Head of caudate nucleus (tissue), 42 donors: Measurements from ENCODE around the gene DPEP1.

Experiments used
- DNase-seq, 42 donors: peaks; one replicate each; pipeline versions ENCODE4 v3.0.0 to v3.0.0-alpha.2; 2020 to 2021; ENCODE audit warnings: mixed read lengths in 7 of 42
- intact Hi-C: fragments of 100-400 bp; cut with DNase I; formaldehyde crosslinking; loops from one replicate; pipeline ENCODE4 v1.15.0; 2022

DPEP1 gene

DNA sequence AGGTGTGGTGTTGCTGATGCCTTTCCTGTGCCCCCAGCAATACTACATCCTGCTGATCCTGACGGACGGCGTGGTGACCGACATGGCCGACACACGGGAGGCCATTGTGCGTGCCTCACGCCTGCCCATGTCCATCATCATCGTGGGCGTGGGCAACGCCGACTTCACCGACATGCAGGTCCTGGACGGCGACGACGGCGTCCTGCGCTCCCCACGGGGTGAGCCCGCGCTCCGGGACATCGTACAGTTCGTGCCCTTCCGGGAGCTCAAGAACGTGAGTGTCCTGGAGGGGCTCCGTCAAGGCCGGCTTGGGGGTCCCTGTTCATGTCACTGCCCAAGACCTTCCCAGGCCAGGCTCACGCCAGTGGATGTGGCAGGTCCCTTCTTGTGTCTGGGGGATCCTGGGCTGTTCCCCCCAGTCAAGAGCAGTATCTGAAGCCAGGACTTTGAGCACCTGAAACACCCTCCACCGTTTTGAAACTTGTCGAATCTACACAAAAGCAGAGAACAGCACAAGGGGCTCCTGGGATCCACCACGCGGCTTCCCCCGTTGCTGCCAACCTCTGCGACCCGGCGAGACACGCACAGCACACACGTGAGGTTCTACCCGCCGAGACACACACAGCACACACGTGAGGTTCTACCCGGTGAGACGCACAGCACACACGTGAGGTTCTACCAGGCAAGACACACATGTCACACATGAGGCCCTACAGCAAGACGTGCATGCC, 17.9 kb upstream of the DPEP1 start:
- intact Hi-C loops = no loop called here
- no peak for DNase-seq

DNA sequence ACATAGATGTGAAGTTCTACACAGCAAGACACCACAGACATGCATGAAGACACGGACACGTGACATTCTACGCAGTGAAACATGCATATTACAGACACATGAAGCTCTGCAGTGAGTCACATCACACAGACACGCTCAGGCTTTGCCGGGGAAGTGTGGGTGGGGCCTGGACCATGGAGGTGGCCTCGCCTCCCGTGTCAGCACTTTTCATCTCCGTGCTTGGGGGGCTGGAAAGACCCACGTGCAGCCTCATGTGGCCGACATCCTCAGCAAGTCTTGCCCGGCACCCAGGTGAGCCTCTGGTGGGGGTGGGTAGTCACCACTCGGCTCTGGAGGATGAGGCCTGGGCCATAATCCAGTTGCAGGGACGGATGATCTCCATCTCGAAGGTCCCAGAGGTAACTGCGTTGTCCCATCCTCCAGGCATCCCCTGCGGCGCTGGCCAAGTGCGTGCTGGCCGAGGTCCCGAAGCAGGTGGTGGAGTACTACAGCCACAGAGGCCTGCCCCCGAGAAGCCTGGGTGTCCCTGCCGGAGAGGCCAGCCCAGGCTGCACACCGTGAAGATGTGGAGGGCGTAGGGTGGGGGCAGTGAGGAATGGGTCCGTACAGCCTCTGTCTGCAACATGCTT, 17.3 kb upstream of the DPEP1 start:
- no peak for DNase-seq
- intact Hi-C loops = no loop called here

DNA sequence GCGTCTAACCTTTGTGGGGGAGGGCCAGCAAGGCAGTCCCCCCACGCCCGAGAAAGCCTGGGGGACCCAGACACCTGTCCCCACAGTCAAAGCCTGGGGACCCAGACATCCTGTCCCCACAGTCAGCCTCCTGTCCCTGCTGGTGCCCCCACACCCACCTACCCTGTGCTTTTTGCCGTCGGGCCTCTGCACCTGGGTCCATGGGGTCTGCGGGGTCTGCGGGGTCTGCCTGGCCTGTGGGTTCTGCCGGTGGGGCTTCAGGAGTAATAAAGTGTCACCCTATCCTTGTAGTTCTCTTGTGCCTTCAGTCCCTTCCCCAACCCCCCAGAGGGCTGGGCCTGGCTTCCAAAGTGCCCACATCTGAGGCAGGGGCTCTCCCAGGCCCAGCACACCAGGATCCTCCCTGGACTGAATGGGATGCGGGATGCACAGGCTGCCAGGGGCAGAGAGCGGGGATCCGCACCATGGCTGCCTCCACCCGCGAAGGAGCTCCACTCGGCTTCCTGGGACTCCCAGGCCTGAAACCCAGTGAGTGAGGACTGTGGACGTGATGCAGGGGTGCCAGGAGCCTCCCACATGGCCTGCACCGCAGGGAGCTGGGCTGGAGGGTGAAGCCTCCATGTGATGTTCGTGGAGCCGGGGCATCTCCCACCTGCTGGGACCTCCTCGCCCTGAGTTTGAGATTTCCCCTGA, 16.3 kb upstream of the DPEP1 start:
- intact Hi-C loops = no loop called here
- no peak for DNase-seq

DNA sequence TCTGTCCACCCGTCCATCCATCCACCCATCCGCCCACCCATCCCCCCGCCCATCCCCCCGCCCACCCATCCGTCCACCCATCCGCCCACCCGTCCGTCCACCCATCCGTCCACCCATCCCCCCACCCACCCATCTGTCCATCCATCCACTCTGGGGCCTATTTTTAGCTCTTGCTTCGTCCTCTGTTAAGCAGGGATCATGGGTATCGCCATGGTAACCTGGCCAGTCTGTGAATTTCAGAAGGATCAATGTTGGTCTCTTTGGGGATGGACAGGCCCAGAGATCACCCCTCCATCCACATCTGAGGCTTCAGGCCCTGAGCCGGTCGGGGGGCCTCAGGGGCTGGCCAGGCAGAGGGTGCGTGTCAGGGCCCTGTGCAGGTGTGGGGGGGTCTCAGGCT, 15.2 kb upstream of the DPEP1 start:
- no peak for DNase-seq
- intact Hi-C loops = no loop called here

DNA sequence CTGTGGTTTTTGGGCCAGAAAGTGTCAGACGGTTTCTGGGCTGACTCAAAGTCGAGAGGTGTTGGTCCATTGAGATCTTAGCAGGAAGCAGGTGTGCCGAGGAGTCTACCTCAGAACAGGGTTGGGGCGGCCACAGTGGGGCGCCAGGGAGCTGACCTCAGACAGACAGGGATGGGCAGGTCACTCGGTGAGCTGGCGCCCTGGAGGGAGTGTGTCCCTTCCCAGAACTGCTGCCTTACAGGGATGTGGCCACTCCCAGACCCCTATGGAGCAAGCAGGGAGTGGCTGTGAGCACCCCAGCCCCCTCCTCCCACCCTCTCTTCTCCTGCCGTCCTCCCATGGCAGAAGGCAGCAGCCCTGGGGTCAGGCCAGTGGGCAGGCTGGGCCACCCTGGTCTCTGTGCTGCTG, 14.0 kb upstream of the DPEP1 start:
- DNase-seq = peak in 13 of 42 donors; percentile 15 to 51 (median 36)
- intact Hi-C loops = no loop called here

DNA sequence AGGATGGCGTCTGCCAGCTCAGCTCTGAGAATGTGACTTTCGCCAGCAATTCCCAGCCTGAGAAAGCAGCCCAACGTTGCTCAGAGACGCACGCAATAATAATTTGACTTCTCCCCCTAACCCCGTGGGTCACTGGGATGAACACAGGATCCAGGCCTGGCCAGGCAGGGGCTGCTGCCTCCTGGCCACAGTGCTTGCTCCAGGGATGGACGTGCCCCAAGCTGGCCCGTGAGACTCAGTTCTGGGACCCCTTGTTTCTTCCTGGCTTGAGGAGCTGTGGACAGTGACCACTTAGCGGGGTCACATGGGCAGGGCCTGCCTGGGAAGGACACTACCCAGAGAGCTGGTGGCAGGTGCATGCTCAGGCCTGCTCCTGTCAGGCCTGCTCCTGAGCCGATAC, 13.5 kb upstream of the DPEP1 start:
- intact Hi-C loops = no loop called here
- no peak for DNase-seq

DNA sequence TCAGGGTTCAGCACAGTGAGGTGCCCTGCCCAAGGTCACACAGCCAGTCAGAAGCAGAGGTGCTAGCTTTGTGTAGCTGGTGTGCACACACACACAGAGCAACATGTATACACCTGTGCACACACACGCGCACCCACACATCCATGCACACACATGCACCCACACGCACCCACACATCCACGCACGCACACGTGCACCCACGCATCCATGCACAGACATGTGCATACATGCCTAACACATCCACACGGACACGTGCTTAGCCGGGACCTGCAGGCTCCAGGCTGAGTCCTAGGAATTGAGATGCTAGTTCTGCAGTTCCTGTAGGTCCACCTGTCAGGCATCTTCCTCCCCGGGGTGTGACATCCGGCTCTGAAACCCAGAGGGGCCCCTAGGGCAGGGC, 13.0 kb upstream of the DPEP1 start:
- intact Hi-C loops = no loop called here
- peak in 8 of 42 donors; percentile 21 to 43 (median 26) for DNase-seq

DNA sequence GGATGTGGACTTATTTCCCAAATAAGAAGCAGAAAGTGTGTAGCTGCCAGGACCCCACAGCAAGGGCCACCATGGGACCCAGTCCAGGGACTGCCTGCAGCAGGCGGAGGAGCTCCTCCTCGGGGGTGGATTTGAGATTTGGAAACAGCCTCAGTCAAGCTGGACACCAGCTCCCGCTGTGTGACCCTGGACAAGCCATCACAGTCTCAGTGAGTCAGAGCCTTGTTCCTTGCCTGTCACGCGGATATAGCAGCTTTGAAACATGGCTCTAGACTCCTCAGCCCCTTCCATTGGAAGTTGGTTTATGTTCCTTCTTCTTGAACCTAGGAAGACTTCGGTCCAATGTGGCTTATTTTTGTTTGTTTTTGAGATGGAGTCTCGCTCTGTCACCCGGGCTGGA, 12.5 kb upstream of the DPEP1 start:
- no peak for DNase-seq
- intact Hi-C loops = no loop called here

DNA sequence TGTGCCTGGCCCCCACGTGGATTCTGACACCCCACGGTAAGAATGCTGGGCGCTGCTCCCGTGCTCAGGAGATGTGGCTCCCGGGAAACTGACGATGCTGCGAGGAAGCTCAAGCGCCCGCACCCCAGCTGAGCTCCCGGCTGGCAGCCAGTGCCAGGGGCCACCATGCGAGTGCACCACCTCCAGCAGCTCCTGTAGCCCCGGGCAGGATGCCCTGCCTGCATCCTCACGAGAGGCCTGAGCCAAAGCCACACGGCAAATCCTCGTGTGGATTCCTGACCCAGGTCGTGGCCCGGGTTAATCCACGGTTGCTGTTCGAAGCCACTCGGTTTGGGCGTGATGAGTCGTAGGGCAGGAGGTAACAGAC, 11.6 kb upstream of the DPEP1 start:
- peak in 5 of 42 donors; percentile 14 to 39 (median 32) for DNase-seq
- intact Hi-C loops = no loop called here

DNA sequence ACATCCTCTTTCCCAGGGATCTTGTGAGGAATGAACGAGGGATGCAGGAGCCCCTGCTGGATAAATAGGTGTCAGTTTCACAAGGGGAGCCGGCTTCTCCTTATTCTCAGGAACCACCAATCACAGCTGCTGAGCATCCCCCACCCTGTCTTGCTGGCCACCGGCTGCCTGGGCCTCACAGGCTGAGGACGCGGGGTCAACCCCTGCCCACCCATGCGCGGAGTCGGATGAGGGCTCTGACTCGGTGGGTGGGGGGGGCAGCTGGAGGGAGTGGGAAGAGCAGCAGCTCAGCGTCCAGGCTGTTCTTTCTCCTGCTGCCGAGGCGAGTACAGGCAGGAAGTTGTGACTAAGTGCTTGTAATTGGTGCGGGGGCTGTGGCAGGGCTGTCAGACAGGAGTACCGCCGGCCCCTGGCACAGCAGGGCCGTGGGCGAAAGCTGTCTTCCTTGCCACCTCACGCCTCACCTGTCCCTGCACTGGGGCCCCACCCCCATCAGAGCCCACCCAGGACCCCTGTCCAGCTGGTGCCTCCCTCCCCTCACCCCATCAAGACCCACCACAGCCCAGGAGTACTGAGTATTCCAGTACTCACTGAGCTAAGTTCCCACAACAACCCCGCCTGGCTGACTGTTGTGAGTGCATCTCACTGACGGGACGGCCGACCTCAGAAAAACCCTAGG, 11.0 kb upstream of the DPEP1 start:
- DNase-seq = peak; percentile 41 to 91 (median 69)
- intact Hi-C loops = no loop called here

DNA sequence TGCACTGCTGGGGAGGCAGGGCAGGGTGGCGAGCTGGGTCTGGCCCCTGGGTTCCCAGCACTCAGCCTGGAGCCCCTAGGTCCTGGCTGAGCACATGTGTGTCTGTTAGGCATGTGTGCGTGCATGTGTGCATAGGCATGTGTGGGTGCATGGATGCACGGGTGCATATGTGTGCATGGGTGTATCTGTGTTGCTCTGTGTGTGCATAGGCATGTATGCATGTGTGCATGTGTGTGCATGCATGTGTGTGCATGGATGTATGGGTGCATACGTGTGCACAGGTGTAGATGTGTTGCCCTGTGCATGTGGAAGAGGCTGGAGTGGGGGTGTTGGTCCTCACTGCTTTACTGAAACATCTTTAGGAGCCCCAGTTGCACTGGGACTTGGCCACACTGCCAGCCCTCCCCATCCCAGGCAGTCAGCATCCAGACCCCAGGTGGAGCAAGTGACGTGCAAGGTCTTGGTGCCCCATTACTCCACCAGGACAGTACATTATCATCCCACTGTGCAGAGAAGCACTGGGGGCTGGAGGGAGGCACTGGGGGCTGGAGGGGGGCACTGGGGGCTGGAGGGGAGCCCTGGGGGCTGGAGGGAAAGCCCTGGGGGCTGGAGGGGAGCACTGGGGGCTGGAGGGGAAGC, 10.4 kb upstream of the DPEP1 start:
- intact Hi-C loops = no loop called here
- no peak for DNase-seq

DNA sequence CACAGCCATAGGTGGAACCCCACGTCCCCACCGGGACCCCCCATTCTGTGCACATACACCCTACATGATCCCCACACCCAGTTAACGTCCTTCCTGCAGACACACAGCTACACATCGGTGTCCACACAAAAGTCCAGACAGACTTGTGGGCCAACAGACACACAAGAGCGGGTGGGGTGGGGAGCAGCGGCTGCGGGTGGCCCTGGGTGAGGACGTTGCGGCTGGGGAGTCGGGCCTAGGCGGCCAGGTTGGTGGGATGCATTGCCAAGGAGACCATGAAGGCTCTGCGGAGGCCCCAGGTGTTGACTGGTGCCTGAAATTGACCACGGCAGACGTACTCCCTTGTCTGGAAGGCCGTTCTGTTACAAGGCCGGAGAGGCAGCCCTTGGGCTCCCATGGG, 8.7 kb upstream of the DPEP1 start:
- DNase-seq = no peak
- intact Hi-C loops = no loop called here

DNA sequence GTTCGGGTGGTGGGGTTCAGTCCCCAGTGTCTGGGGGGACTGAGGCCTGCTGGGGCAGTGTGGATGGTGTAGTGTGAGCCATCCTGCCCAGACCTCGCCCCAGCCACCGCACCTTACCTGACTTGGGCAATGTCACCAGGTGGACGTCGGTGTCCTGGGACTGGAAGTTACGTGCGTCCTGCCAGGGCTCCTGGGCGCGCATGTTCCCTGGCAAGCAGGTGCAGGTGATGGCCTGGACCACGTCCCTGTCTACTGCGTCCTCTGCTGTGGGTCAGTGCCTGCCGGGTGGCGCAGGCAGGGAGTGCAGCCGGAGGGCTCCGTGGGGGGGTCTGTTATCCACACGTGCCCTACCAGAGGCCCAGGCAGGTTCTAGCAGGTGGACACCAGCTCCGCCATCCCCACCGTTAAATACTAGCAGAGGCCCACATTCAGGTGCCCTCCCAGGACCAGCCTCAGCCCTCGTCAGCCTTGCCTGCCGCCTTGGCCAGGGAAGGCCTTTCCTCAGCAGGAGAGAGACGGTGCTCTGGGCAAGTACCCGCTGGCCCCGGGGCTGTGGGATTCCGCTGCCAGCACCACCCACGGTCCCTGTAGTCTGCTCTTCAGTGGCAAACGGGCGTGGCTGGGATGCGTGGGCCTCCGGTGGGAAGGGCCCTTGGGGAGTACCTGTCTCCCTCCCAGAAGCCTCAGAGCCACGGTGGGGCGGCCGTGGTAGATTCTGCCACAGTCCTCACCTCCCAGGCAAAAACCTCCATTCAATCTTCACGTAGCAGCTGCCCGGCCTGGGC, 8.1 kb upstream of the DPEP1 start:
- intact Hi-C loops = no loop called here
- peak in 41 of 42 donors; percentile 13 to 88 (median 66) for DNase-seq

DNA sequence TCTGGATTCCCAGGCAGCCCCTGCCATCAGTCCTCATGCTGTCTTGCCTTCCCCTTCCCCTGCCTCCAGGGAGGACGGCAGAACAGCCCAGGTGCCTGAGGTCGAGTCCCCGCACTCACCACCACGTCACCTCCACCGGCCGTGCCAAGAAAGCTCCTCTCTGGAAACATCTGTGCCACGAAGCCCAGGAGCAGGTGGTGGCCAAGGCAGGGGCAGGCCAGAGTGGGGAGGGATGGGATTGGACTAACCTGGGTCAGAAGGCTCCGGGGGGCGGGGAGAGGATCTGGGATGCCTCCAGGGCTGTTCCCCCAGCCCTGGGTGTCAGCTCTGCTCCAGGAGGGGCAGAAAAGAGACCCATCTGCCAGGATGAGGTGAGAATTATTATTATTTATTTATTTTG, 7.4 kb upstream of the DPEP1 start:
- intact Hi-C loops = no loop called here

DNA sequence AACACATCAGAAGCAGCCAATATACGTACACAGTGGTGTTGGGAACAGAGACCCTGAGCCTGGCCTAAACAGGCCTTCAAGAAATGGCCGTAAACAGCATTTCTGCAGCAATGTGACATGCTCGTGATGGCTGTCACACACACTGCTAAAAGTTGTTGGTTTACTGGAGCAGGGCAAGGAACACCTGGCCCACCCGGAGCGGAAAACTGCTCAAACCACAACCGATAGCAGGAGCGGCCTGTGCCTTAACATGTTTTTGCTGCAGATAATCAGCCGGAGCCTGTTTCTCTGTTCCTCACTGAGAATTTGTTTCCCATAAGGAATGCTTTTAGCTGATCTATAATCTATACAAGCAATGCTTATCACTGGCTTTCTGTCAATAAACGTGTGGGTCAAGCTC, 6.0 kb upstream of the DPEP1 start:
- intact Hi-C loops = no loop called here
- DNase-seq = no peak

More for the DNA sequence above, 7.4 kb upstream of the DPEP1 start:
- DNase-seq = no peak

DNA sequence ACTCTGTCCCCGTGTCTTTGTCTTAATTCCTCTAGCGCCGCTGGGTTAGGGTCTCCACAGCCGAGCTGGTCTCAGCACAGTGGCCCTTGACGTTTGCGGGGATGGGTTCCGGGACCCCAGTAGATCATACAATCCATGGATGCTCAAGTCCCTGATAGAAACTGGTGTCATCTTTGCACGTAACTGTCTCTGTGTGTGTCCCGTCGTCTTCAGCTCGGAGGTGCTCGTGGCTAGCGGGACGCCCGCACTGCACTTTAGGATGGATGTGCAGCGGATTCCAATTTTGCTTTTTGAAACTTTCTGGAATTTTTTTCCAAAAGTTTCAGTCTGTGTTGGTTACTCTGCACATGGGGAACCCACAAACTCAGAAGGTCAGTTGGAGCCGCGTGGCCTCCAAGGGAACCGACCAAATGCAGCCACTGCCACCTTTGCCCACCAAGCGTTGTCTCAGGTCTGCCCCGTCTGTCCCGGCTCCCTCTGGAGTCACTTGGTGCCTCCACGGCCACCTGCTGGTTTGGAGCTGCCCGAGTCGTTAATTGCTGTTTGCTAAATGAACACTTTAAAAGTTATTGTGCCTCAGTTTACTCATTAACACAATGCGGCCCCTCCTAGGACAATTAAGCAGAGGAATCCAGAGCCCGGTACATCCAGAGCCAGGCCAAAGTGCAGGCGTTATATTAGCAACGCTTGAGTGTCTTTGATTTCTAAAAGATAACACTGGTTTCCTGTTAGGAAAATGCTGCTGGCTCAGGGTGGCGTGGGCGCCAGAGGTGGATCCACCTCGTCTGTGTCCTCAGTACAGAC, 5.3 kb upstream of the DPEP1 start:
- DNase-seq = no peak
- intact Hi-C loops = no loop called here

DNA sequence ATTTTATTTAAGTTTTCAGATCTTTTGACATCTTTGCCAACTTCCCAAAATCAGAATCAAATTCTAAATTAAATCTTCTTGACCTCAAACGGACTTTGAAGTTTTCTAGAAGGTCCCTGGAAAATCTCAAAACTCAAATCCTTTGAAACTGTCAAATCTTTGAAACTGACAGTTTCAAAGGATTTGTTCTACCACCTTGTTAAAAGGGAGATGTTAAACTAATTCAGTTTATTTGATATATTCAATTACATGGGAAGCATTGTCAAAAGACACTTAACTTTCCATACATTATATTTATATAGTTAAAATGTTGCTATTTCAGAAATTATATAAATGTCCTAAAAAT, 3.4 kb upstream of the DPEP1 start:
- DNase-seq = no peak
- intact Hi-C loops = no loop called here
